ENCODE data around the gene ENDOV. TPM values are rescaled to one million over a fixed set of nuclear protein-coding genes. Genes with fewer than 3 reads are reported as not detected.

Gene ENDOV
- total RNA-seq, 3 donors from 2014 or later, result 24.1 to 29.7 (median 24.9) TPM

GRCh38 chr17:80418589-80418988 lies 3.6 kb downstream of the ENDOV start:
- Histone ChIP-seq H3K4me1 (ENCODE audit: low read depth) (peaks cover 10% of the 10 kb centered on the region), H3K4me3 (no peak overlapping the region), H3K9me3 (no peaks in the 10 kb centered on the region), H3K36me3 (ENCODE audit: low read depth) (no peaks in the 10 kb centered on the region)
- ATAC-seq (no peak), DNase-seq (no peak)
- intact Hi-C loops (cut with DNase I, micrococcal nuclease), result no loop called here
- no peak for TF ChIP-seq CTCF (IDR thresholded peaks at IDR 0.05)

GRCh38 chr17:80419255-80419654 lies 4.3 kb downstream of the ENDOV start:
- intact Hi-C loops (cut with DNase I, micrococcal nuclease), result no loop called here
- TF ChIP-seq CTCF (IDR thresholded peaks at IDR 0.05), result no peak
- no peaks in the 10 kb centered on the region for H3K9me3 ChIP-seq
- ATAC-seq, result no peak
- H3K4me1 ChIP-seq (ENCODE audit: low read depth), result peaks cover 8% of the 10 kb centered on the region
- no peaks in the 10 kb centered on the region for H3K36me3 ChIP-seq (ENCODE audit: low read depth)
- no peak overlapping the region for H3K4me3 ChIP-seq
- DNase-seq, result no peak

- TF ChIP-seq CTCF (IDR thresholded peaks at IDR 0.05), result no peak
- H3K4me3 ChIP-seq, result no peak overlapping the region
- no peaks in the 10 kb centered on the region for H3K9me3 ChIP-seq
- H3K4me1 ChIP-seq (ENCODE audit: low read depth), result no peaks in the 10 kb centered on the region
- ATAC-seq (no peak), DNase-seq (peak in 1 of 3 donors; percentile 47)
- no peaks in the 10 kb centered on the region for H3K36me3 ChIP-seq (ENCODE audit: low read depth)
- intact Hi-C loops (cut with DNase I, micrococcal nuclease), result loop anchor here (10.0 kb wide), 2 partner anchors 153 to 563 kb away; no protein-coding TSS in a partner anchor
These were observed 6.6 kb downstream of the ENDOV start for GRCh38 chr17:80421381-80422090.

GRCh38 chr17:80422276-80422675 lies 7.3 kb downstream of the ENDOV start:
- ATAC-seq, result no peak
- Histone ChIP-seq H3K4me1 (ENCODE audit: low read depth) (no peaks in the 10 kb centered on the region), H3K9me3 (no peaks in the 10 kb centered on the region), H3K4me3 (no peak overlapping the region), H3K36me3 (ENCODE audit: low read depth) (no peaks in the 10 kb centered on the region)
- TF ChIP-seq CTCF (IDR thresholded peaks at IDR 0.05), result no peak
- peak in 1 of 3 donors; percentile 37 for DNase-seq
- intact Hi-C loops (cut with DNase I, micrococcal nuclease), result loop anchor here (10.0 kb wide), 2 partner anchors 153 to 563 kb away; no protein-coding TSS in a partner anchor

- no peak for ATAC-seq
- no peak for TF ChIP-seq CTCF (IDR thresholded peaks at IDR 0.05)
- intact Hi-C loops (cut with DNase I, micrococcal nuclease), result loop anchor here (10.0 kb wide), 2 partner anchors 152 to 562 kb away; no protein-coding TSS in a partner anchor
- Histone ChIP-seq H3K4me3 (no peak overlapping the region), H3K4me1 (ENCODE audit: low read depth) (no peaks in the 10 kb centered on the region), H3K36me3 (ENCODE audit: low read depth) (no peaks in the 10 kb centered on the region), H3K9me3 (no peaks in the 10 kb centered on the region)
- DNase-seq, result peak in 1 of 3 donors; percentile 49
These were observed 8.0 kb downstream of the ENDOV start for GRCh38 chr17:80422981-80423380.
